A673 (cell line): Measurements from ENCODE around the gene MEG3. TPM values are rescaled to one million over a fixed set of nuclear protein-coding genes. Genes with fewer than 3 reads are reported as not detected.

ENCODE experiments used
- BruUV-seq: library from RNA; stranded (reverse); fragments of 400-500 nt; replicated peaks from 2 replicates; lab custom pipeline; 2021; lab: Mats Ljungman, UMichigan
- CTCF ChIA-PET: fragments of 300-600 bp; sonication (Branson Sonifier 250); formaldehyde crosslinking; loops from one replicate; lab custom pipeline; 2022; ENCODE audit warnings: antibody characterized with exemption; lab: Charles Lee
- POLR2A ChIA-PET: fragments of 300-600 bp; sonication (Branson Sonifier 250); formaldehyde crosslinking; loops from one replicate; lab custom pipeline; 2022; ENCODE audit warnings: antibody characterized with exemption; ENCODE audit not compliant: low non-redundant PET; lab: Charles Lee
- DNase-seq: peaks from one replicate; pipeline ENCODE4 v3.0.0-alpha.2; 2015; ENCODE audit warnings: low spot score
- H3K27ac ChIP-seq: fragments of 200-600 bp; sonication (generic); 2 replicates; pipeline ENCODE4 v1.5.1; 2016; ENCODE audit warnings: mixed run types, low read depth, mild to moderate bottlenecking, mixed read lengths, antibody characterized with exemption, low read length; ENCODE audit not compliant: poor library complexity, severe bottlenecking
- H3K27me3 ChIP-seq: fragments of 200-600 bp; sonication (generic); replicated peaks from 2 replicates; pipeline ENCODE4 v1.6.1; 2017; ENCODE audit warnings: mixed run types, low read depth, mild to moderate bottlenecking, mixed read lengths, antibody characterized with exemption, low read length; ENCODE audit not compliant: insufficient read depth, poor library complexity
- H3K36me3 ChIP-seq: fragments of 200-600 bp; sonication (generic); 2 replicates; pipeline ENCODE4 v1.6.1; 2016; ENCODE audit warnings: mixed run types, mild to moderate bottlenecking, mixed read lengths, antibody characterized with exemption, low read length; ENCODE audit not compliant: insufficient read depth, poor library complexity, severe bottlenecking
- H3K4me1 ChIP-seq: fragments of 200-600 bp; sonication (generic); 2 replicates; pipeline ENCODE4 v1.6.1; 2017; ENCODE audit warnings: mixed run types, mild to moderate bottlenecking, mixed read lengths, antibody characterized with exemption, low read length; ENCODE audit not compliant: insufficient read depth, poor library complexity, severe bottlenecking
- H3K4me3 ChIP-seq: fragments of 200-600 bp; sonication (generic); 2 replicates; pipeline ENCODE4 v1.5.1; 2016; ENCODE audit warnings: low read depth, mixed run types, mild to moderate bottlenecking, mixed read lengths, low read length; ENCODE audit not compliant: poor library complexity, severe bottlenecking
- H3K9me3 ChIP-seq: fragments of 200-600 bp; sonication (generic); 2 replicates; pipeline ENCODE4 v1.6.1; 2016; ENCODE audit warnings: mixed run types, low read depth, mild to moderate bottlenecking, mixed read lengths, antibody characterized with exemption, low read length; ENCODE audit not compliant: poor library complexity, severe bottlenecking
- CTCF ChIP-seq: fragments of 300-800, 200-600 bp; sonication (generic); conservative IDR thresholded peaks from 2 replicates; pipeline ENCODE4 v1.5.1; 2017; ENCODE audit warnings: low read depth, mild to moderate bottlenecking, antibody characterized with exemption, low read length, moderate library complexity, mixed read lengths
- EZH2 ChIP-seq: fragments of 200-600 bp; sonication (generic); IDR thresholded peaks from 2 replicates; pipeline ENCODE4 v1.6.1; 2017; ENCODE audit warnings: borderline replicate concordance, low read depth, mild to moderate bottlenecking, mixed read lengths, antibody characterized with exemption, low read length; ENCODE audit not compliant: poor library complexity, severe bottlenecking
- intact Hi-C: fragments of 100-400 bp; cut with micrococcal nuclease; formaldehyde crosslinking; loops from one replicate; pipeline ENCODE4 v1.10.0; 2022; ENCODE audit not compliant: unreplicated experiment
- total RNA-seq: library from RNA; stranded (reverse); gene quantifications from 2 replicates; pipeline ENCODE4 v1.2.3, GENCODE V29; 2021

Gene MEG3
- total RNA-seq, 1 experiment from 2014 or later = 58.7 TPM

- no peak for TF ChIP-seq EZH2
- TF ChIP-seq CTCF = no peak
- no peaks in the 10 kb centered on the region for H3K4me1 ChIP-seq
- intact Hi-C loops = no loop called here
- H3K27me3 ChIP-seq = no peaks in the 10 kb centered on the region
- no peaks in the 10 kb centered on the region for H3K9me3 ChIP-seq
- no TSS peak for BruUV-seq
- H3K4me3 ChIP-seq = no peak overlapping the region
- no peak overlapping the region for H3K27ac ChIP-seq
- ChIA-PET CTCF (no interaction called here), POLR2A (no interaction called here)
- no peak for DNase-seq
- no peaks in the 10 kb centered on the region for H3K36me3 ChIP-seq
These were observed 23.2 kb upstream of the MEG3 start for GRCh38 chr14:100802766-100803165.

GRCh38 chr14:100803226-100803625 lies 22.7 kb upstream of the MEG3 start:
- H3K27me3 ChIP-seq = no peaks in the 10 kb centered on the region
- H3K4me3 ChIP-seq = no peak overlapping the region
- POLR2A ChIA-PET = no interaction called here
- no TSS peak for BruUV-seq
- H3K36me3 ChIP-seq = no peaks in the 10 kb centered on the region
- no peak for DNase-seq
- CTCF ChIA-PET = no interaction called here
- no peaks in the 10 kb centered on the region for H3K9me3 ChIP-seq
- TF ChIP-seq EZH2 = no peak
- no peak for TF ChIP-seq CTCF
- no peaks in the 10 kb centered on the region for H3K4me1 ChIP-seq
- intact Hi-C loops = no loop called here
- H3K27ac ChIP-seq = no peak overlapping the region

GRCh38 chr14:100803676-100804075 lies 22.2 kb upstream of the MEG3 start:
- CTCF ChIA-PET = no interaction called here
- DNase-seq = no peak
- intact Hi-C loops = no loop called here
- Histone ChIP-seq H3K27ac (no peak overlapping the region), H3K4me1 (no peaks in the 10 kb centered on the region), H3K4me3 (no peak overlapping the region), H3K27me3 (no peaks in the 10 kb centered on the region), H3K36me3 (no peaks in the 10 kb centered on the region), H3K9me3 (no peaks in the 10 kb centered on the region)
- POLR2A ChIA-PET = no interaction called here
- no TSS peak for BruUV-seq
- TF ChIP-seq EZH2 (no peak), CTCF (no peak)
